HepG2 (cell line): ENCODE data around the gene METAP1D. TPM values are rescaled to one million over a fixed set of nuclear protein-coding genes. Genes with fewer than 3 reads are reported as not detected.
A peak's percentile ranks its signal among the peaks of the same experiment; 100 is the strongest.

ENCODE experiments used
- AKAP8 ChIP-seq: sonication (generic); formaldehyde crosslinking; IDR thresholded peaks from 2 replicates; pipeline ENCODE4 v1.5.1; 2020; ENCODE audit warnings: mild to moderate bottlenecking, missing genetic modification reagents
- HDAC1 ChIP-seq: sonication (generic); formaldehyde crosslinking; IDR thresholded peaks from 2 replicates; pipeline ENCODE4 v1.5.1; 2020; ENCODE audit warnings: mild to moderate bottlenecking, missing genetic modification reagents
- KAT2B ChIP-seq: fragments of 150-350 bp; IDR thresholded peaks from 2 replicates; pipeline ENCODE4 v1.6.1; 2014; ENCODE audit warnings: low read depth, low read length, borderline replicate concordance
- KLF13 ChIP-seq: sonication (generic); formaldehyde crosslinking; IDR thresholded peaks from 2 replicates; pipeline ENCODE4 v1.4.0; 2020; ENCODE audit warnings: mild to moderate bottlenecking, missing genetic modification reagents
- PLRG1 ChIP-seq: fragments of 450-650 bp; conservative IDR thresholded peaks from 2 replicates; pipeline ENCODE4 v1.6.1; 2016
- SATB2 ChIP-seq: sonication (generic); formaldehyde crosslinking; IDR thresholded peaks from 2 replicates; pipeline ENCODE4 v1.5.0; 2020; ENCODE audit warnings: missing genetic modification reagents
- STAT5B ChIP-seq: sonication (generic); formaldehyde crosslinking; IDR thresholded peaks from 2 replicates; pipeline ENCODE4 v1.4.0; 2020; ENCODE audit warnings: missing genetic modification reagents
- XRCC5 ChIP-seq: fragments of 200-400 bp; formaldehyde crosslinking; optimal IDR thresholded peaks from 2 replicates; pipeline ENCODE3; 2017; ENCODE audit warnings: mild to moderate bottlenecking, low read length
- ZFP37 ChIP-seq: sonication (generic); formaldehyde crosslinking; IDR thresholded peaks from 2 replicates; pipeline ENCODE4 v1.4.0; 2020; ENCODE audit warnings: missing genetic modification reagents, borderline replicate concordance
- ZNF552 ChIP-seq: sonication (generic); formaldehyde crosslinking; IDR thresholded peaks from 2 replicates; pipeline ENCODE4 v1.9.0; 2022; ENCODE audit warnings: missing genetic modification reagents, mild to moderate bottlenecking, borderline replicate concordance
- ZNF761 ChIP-seq: sonication (generic); formaldehyde crosslinking; conservative IDR thresholded peaks from 2 replicates; pipeline ENCODE4 v1.4.0; 2020; ENCODE audit warnings: mild to moderate bottlenecking, missing genetic modification reagents
- polyA plus RNA-seq, 8 experiments: library from polyadenylated mRNA; depleted of rRNA in 3 of 8; stranded (reverse) in 7 of 8; unstranded in 1 of 8; fragments of >200 nt; fragmentation: Illumina TruSeq in 4 of 8; extraction: Trizol in 4 of 8; gene quantifications; 2 replicates each; pipeline versions ENCODE4 v1.2.1 to v1.2.3, GENCODE V29; 2011 to 2016; ENCODE audit warnings: low read depth in 4 of 8, missing spikeins in 1 of 8, mixed read lengths in 1 of 8; ENCODE audit not compliant: insufficient read depth in 1 of 8
- total RNA-seq, 5 experiments: library from RNA; depleted of rRNA; stranded (reverse); fragments of >200 nt; fragmentation: Illumina TruSeq; extraction: Trizol; gene quantifications; 2 replicates each; pipeline ENCODE4 v1.2.3, GENCODE V29; 2016; ENCODE audit warnings: low read depth in 1 of 5
- TF ChIP-seq, protein P1 (sequence below): sonication (generic); formaldehyde crosslinking; IDR thresholded peaks from 2 replicates; pipeline ENCODE4 v1.5.0; 2020; ENCODE audit warnings: mild to moderate bottlenecking, missing genetic modification reagents, borderline replicate concordance
- TF ChIP-seq, protein P2 (sequence below): IDR thresholded peaks from 2 replicates; pipeline ENCODE4 v1.6.1; 2012; ENCODE audit warnings: inconsistent platforms
- TF ChIP-seq, protein P3 (sequence below): sonication (generic); formaldehyde crosslinking; IDR thresholded peaks from 2 replicates; pipeline ENCODE4 v1.5.0; 2020; ENCODE audit warnings: mild to moderate bottlenecking, missing genetic modification reagents
- TF ChIP-seq, protein P4 (sequence below): sonication (generic); formaldehyde crosslinking; conservative IDR thresholded peaks from 2 replicates; pipeline ENCODE4 v1.8.0; 2022; ENCODE audit warnings: low read depth, missing genetic modification reagents
- TF ChIP-seq, protein P5 (sequence below): sonication (generic); formaldehyde crosslinking; IDR thresholded peaks from 2 replicates; pipeline ENCODE4 v1.4.0; 2020; ENCODE audit warnings: missing genetic modification reagents

The METAP1D gene
- total and polyA plus RNA-seq, 2 of the 13 experiments (the other 11 are each of a cell fraction or from before 2014, with no cell fraction given), result 14.7 to 21.6 TPM

DNA sequence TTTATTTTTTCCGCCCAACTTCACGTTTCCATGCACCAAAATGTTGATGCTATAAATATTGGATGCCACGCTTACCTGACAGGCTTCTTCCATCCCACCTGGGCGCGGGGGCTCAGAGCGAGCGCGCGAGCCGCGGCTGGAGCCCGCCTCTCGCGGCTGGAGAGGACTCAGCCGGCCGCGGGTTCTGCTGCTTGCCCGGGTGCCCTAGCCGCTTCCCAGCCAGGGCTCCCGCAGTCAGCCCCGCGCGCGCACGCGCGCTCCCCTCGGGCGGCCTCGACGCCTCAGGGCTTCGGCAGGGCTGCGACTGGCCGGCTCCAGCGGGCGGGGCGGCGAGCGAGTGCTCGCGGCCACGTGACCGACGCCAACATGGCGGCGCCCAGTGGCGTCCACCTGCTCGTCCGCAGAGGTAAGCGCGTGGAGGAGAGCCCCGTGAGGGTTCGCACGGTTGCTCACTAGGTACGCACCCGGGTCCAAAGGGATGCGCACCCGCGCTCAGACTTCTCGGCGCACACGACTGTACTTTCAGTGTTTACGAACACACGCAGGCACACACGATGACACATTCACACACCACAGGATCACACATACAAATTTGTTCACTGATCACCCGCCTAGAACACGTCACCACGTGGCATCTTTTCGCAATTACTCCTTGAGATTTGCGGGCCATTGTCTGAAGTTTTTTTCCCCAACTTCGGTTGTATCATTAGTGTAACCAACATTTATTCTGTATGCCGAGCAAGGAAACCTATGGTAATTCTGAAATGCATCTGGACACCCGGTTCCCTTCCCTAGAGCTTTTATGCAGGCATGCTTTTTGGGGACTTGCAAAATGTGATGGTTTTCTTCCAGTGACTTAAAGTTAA lies at the start of gene METAP1D (continued):
- TF ChIP-seq AKAP8 (CRISPR knock-in tag) (no peak; the same call in none of the 2 replicates), KLF13 (CRISPR knock-in tag) (peak; percentile 45; the same call in 1 of the 2 replicates), ZNF761 (CRISPR knock-in tag) (peak; percentile 96; the same call in 1 of the 2 replicates), ZNF552 (peak; percentile 94), PLRG1 (no peak), STAT5B (CRISPR knock-in tag) (peak; percentile 78; the same call in 1 of the 2 replicates), SATB2 (CRISPR knock-in tag) (no peak), ZFP37 (CRISPR knock-in tag) (peak; percentile 91), XRCC5 (peak; percentile 91), HDAC1 (peak; percentile 99), KAT2B (no peak)
- TF ChIP-seq, protein P1, sequence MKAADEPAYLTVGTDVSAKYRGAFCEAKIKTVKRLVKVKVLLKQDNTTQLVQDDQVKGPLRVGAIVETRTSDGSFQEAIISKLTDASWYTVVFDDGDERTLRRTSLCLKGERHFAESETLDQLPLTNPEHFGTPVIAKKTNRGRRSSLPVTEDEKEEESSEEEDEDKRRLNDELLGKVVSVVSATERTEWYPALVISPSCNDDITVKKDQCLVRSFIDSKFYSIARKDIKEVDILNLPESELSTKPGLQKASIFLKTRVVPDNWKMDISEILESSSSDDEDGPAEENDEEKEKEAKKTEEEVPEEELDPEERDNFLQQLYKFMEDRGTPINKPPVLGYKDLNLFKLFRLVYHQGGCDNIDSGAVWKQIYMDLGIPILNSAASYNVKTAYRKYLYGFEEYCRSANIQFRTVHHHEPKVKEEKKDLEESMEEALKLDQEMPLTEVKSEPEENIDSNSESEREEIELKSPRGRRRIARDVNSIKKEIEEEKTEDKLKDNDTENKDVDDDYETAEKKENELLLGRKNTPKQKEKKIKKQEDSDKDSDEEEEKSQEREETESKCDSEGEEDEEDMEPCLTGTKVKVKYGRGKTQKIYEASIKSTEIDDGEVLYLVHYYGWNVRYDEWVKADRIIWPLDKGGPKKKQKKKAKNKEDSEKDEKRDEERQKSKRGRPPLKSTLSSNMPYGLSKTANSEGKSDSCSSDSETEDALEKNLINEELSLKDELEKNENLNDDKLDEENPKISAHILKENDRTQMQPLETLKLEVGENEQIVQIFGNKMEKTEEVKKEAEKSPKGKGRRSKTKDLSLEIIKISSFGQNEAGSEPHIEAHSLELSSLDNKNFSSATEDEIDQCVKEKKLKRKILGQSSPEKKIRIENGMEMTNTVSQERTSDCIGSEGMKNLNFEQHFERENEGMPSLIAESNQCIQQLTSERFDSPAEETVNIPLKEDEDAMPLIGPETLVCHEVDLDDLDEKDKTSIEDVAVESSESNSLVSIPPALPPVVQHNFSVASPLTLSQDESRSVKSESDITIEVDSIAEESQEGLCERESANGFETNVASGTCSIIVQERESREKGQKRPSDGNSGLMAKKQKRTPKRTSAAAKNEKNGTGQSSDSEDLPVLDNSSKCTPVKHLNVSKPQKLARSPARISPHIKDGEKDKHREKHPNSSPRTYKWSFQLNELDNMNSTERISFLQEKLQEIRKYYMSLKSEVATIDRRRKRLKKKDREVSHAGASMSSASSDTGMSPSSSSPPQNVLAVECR (CRISPR knock-in tag), result peak; percentile 100
- TF ChIP-seq, protein P2, sequence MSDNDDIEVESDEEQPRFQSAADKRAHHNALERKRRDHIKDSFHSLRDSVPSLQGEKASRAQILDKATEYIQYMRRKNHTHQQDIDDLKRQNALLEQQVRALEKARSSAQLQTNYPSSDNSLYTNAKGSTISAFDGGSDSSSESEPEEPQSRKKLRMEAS, result peak; percentile 100
- TF ChIP-seq, protein P3, sequence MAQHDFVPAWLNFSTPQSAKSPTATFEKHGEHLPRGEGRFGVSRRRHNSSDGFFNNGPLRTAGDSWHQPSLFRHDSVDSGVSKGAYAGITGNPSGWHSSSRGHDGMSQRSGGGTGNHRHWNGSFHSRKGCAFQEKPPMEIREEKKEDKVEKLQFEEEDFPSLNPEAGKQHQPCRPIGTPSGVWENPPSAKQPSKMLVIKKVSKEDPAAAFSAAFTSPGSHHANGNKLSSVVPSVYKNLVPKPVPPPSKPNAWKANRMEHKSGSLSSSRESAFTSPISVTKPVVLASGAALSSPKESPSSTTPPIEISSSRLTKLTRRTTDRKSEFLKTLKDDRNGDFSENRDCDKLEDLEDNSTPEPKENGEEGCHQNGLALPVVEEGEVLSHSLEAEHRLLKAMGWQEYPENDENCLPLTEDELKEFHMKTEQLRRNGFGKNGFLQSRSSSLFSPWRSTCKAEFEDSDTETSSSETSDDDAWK, result no peak
- TF ChIP-seq, protein P4, sequence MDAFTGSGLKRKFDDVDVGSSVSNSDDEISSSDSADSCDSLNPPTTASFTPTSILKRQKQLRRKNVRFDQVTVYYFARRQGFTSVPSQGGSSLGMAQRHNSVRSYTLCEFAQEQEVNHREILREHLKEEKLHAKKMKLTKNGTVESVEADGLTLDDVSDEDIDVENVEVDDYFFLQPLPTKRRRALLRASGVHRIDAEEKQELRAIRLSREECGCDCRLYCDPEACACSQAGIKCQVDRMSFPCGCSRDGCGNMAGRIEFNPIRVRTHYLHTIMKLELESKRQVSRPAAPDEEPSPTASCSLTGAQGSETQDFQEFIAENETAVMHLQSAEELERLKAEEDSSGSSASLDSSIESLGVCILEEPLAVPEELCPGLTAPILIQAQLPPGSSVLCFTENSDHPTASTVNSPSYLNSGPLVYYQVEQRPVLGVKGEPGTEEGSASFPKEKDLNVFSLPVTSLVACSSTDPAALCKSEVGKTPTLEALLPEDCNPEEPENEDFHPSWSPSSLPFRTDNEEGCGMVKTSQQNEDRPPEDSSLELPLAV, result 0 out of 2 replicates have a peak, but pooled peaks have one; percentile 47
- TF ChIP-seq, protein P5, sequence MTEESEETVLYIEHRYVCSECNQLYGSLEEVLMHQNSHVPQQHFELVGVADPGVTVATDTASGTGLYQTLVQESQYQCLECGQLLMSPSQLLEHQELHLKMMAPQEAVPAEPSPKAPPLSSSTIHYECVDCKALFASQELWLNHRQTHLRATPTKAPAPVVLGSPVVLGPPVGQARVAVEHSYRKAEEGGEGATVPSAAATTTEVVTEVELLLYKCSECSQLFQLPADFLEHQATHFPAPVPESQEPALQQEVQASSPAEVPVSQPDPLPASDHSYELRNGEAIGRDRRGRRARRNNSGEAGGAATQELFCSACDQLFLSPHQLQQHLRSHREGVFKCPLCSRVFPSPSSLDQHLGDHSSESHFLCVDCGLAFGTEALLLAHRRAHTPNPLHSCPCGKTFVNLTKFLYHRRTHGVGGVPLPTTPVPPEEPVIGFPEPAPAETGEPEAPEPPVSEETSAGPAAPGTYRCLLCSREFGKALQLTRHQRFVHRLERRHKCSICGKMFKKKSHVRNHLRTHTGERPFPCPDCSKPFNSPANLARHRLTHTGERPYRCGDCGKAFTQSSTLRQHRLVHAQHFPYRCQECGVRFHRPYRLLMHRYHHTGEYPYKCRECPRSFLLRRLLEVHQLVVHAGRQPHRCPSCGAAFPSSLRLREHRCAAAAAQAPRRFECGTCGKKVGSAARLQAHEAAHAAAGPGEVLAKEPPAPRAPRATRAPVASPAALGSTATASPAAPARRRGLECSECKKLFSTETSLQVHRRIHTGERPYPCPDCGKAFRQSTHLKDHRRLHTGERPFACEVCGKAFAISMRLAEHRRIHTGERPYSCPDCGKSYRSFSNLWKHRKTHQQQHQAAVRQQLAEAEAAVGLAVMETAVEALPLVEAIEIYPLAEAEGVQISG (CRISPR knock-in tag), result peak; percentile 96
